ENCODE data around the gene GAA. TPM values are rescaled to one million over a fixed set of nuclear protein-coding genes. Genes with fewer than 3 reads are reported as not detected.

GAA gene
- total RNA-seq, 2 donors from 2014 or later = 63.0 to 93.9 TPM

DNA sequence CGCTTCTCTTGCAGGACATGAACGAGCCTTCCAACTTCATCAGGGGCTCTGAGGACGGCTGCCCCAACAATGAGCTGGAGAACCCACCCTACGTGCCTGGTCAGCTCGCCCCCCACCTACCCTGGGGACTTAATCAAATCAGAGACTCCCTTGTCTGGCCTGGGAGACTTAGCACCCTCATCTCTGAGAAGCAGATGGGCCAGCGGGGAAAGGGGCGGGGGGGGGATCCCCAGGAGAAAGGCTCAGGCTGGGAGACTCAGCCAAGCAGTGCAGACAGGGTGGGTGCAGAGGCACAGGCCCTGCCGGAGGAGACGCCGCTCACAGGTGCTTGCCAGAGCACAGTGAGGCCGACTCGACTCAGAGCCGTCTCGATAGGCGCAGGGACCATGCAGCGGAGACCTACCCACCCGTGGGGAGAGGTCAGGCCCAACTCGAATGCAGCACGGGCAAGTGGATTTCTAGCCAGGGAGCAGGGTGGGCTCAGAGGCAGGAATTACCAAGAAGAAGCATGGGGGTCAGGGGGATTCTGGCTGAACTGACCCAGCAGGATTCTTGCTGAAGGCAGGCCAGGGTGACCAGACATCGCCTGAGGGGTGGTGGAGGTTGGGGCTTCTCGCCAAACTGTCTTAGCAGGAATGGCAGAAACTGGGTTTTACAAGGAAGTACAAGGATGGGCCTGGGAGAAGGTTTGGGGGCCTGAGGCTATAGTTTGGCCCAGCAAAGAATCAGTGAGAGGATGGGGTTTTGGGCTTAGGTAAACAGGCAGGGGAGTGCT, 9.7 kb downstream of the GAA start:
- no peak for DNase-seq
- intact Hi-C loops (cut with DNase I) = no loop called here
- TF ChIP-seq POLR2A (IDR thresholded peaks at IDR 0.05) = no peak
- TF ChIP-seq, protein P1, sequence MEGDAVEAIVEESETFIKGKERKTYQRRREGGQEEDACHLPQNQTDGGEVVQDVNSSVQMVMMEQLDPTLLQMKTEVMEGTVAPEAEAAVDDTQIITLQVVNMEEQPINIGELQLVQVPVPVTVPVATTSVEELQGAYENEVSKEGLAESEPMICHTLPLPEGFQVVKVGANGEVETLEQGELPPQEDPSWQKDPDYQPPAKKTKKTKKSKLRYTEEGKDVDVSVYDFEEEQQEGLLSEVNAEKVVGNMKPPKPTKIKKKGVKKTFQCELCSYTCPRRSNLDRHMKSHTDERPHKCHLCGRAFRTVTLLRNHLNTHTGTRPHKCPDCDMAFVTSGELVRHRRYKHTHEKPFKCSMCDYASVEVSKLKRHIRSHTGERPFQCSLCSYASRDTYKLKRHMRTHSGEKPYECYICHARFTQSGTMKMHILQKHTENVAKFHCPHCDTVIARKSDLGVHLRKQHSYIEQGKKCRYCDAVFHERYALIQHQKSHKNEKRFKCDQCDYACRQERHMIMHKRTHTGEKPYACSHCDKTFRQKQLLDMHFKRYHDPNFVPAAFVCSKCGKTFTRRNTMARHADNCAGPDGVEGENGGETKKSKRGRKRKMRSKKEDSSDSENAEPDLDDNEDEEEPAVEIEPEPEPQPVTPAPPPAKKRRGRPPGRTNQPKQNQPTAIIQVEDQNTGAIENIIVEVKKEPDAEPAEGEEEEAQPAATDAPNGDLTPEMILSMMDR (IDR thresholded peaks at IDR 0.05) = no peak
- H3K27ac ChIP-seq = no peak overlapping the region
- ATAC-seq = no peak
- no peaks in the 10 kb centered on the region for H3K27me3 ChIP-seq
- no peak overlapping the region for H3K4me3 ChIP-seq
- H3K36me3 ChIP-seq (replicated peaks in 1 of 2; ENCODE audit: insufficient read depth in 1 of 2, low read depth in 2 of 2) = no peaks in the 10 kb centered on the region
- H3K4me1 ChIP-seq = no peaks in the 10 kb centered on the region
- WGBS, 2 donors = 91 to 100% methylated on average over 3 to 21 of the region's 21 CpGs
- H3K9me3 ChIP-seq = no peaks in the 10 kb centered on the region

DNA sequence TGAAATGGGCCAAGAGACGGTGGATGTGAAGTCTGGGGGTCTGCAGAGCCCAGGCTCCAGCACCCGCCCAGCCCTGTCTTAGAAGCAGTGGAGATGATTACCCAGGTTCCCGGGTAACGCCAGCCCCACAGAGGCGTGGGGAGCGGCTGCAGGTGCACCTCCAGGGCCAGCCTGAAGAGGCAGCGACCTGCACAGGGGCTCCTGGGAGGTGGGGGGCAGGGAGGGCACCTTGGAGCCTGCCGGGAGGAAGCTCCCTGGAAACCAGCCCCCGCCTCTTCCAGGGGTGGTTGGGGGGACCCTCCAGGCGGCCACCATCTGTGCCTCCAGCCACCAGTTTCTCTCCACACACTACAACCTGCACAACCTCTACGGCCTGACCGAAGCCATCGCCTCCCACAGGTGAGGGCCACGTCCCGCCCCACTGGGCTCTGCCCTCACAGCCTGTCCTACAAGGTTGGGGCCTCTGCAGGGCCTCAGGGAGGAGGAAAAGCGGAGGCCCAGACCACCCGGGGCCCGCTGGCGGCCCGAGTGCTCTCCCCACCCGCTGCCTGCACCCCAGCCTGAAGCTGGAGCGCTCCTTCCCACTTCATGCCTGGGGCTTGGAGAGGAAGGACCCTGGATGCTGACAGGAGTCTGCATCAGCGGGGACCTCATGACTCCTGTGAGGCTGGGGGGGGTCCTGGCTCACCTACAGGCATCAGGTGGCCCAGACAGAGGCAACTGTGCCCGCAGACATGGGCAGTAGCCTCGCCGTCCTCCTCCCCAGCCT, 10.5 kb downstream of the GAA start:
- DNase-seq (no peak), ATAC-seq (no peak)
- no peaks in the 10 kb centered on the region for H3K27me3 ChIP-seq
- TF ChIP-seq, protein P1 (IDR thresholded peaks at IDR 0.05) = no peak
- no peak for TF ChIP-seq POLR2A (IDR thresholded peaks at IDR 0.05)
- 87 to 92% methylated on average over 12 to 25 of the region's 26 CpGs for WGBS, 2 donors
- H3K36me3 ChIP-seq (replicated peaks in 1 of 2; ENCODE audit: insufficient read depth in 1 of 2, low read depth in 2 of 2) = no peaks in the 10 kb centered on the region
- no peaks in the 10 kb centered on the region for H3K9me3 ChIP-seq
- H3K4me3 ChIP-seq = no peak overlapping the region
- intact Hi-C loops (cut with DNase I) = no loop called here
- no peak overlapping the region for H3K27ac ChIP-seq
- H3K4me1 ChIP-seq = no peaks in the 10 kb centered on the region

DNA sequence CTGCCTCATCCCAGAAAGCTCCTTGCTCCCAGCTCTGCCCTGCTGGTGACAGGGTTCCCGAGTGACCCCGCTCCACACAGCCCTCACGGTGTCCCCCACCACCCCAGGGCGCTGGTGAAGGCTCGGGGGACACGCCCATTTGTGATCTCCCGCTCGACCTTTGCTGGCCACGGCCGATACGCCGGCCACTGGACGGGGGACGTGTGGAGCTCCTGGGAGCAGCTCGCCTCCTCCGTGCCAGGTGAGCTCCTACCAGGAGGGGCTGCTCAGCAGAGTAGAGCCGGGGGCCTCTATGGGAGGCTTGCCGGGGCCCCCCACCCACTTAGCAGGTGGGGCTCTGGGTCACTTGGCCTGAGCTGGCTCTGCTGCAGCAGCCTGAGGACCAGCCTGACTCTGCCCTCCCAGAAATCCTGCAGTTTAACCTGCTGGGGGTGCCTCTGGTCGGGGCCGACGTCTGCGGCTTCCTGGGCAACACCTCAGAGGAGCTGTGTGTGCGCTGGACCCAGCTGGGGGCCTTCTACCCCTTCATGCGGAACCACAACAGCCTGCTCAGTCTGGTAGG, 11.2 kb downstream of the GAA start:
- Histone ChIP-seq H3K36me3 (replicated peaks in 1 of 2; ENCODE audit: insufficient read depth in 1 of 2, low read depth in 2 of 2) (no peaks in the 10 kb centered on the region), H3K4me1 (no peaks in the 10 kb centered on the region), H3K27me3 (no peaks in the 10 kb centered on the region), H3K9me3 (no peaks in the 10 kb centered on the region), H3K4me3 (no peak overlapping the region), H3K27ac (no peak overlapping the region)
- intact Hi-C loops (cut with DNase I) = no loop called here
- TF ChIP-seq POLR2A (IDR thresholded peaks at IDR 0.05) = no peak
- TF ChIP-seq, protein P1 (IDR thresholded peaks at IDR 0.05) = no peak
- no peak for ATAC-seq
- DNase-seq = no peak
- WGBS, 2 donors = 93 to 99% methylated on average over 16 to 24 of the region's 24 CpGs

DNA sequence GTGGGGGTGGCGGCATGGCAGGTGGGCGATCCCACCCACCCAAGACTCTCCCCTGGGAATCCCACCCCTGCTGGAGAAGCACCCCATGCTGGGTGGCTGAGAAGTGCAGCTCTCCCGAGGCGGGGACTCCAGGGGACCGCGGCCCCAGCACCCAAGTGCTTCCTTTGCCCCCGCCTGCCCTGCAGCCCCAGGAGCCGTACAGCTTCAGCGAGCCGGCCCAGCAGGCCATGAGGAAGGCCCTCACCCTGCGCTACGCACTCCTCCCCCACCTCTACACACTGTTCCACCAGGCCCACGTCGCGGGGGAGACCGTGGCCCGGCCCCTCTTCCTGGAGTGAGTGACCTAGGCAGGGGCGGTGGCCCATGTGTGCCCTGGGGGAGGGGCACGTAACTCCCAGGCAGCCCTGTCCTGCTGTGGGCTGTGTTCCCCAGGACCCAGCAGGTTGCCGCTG, 11.7 kb downstream of the GAA start:
- 86 to 92% methylated on average over 12 to 17 of the region's 20 CpGs for WGBS, 2 donors
- Histone ChIP-seq H3K4me1 (no peaks in the 10 kb centered on the region), H3K4me3 (no peak overlapping the region), H3K36me3 (replicated peaks in 1 of 2; ENCODE audit: insufficient read depth in 1 of 2, low read depth in 2 of 2) (no peaks in the 10 kb centered on the region), H3K9me3 (no peaks in the 10 kb centered on the region), H3K27me3 (no peaks in the 10 kb centered on the region), H3K27ac (no peak overlapping the region)
- DNase-seq (no peak), ATAC-seq (no peak)
- TF ChIP-seq, protein P1 (IDR thresholded peaks at IDR 0.05) = no peak
- no peak for TF ChIP-seq POLR2A (IDR thresholded peaks at IDR 0.05)
- intact Hi-C loops (cut with DNase I) = no loop called here

Data from body of pancreas (tissue), 4 donors.